Measurements from ENCODE around the gene KRTAP22-1.

Gene KRTAP22-1

GRCh38 chr21:30625449-30626165 lies 24.7 kb downstream of the KRTAP22-1 start:
- no peak for DNase-seq (ENCODE audit: low read depth in 2 of 2)

DNA sequence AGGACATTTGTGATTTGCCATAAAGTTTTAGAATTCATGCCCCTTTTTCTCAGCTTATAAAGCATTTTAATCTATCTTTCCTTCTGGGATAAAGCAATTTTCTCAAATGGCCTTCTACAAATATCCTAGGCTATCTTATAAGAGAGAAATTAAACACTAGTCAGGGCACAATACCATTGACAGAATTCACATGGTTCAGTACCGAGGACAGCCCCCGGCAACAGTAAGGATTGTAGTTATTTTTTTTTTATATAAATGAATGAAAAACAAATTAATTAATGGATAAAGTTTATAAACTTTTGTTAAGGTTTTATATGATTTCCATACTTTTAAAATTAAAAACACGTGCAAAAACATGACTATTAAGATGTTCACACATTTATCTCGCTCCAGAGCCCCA lies 27.2 kb downstream of the KRTAP22-1 start:
- no peak for DNase-seq (ENCODE audit: low read depth in 2 of 2)

DNA sequence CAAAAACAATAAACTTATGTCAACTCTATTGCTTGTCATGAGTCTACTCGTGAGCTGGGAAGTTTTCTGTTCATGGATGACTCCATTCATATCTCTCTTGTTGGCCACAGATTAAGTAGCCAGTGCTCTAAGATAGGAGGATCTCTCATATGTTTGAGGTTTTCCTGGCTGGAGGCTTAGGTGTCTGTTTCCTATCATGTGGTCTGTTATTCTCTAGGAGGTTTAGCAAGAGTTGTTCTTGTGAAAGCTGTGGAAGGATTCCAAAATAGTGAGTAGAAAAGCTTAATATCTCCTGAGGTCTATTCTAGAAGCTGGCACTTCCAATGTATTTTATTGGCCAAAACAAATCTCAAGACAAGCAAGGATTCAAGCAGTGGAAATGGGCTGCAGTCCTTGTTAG lies 28.3 kb downstream of the KRTAP22-1 start:
- no peak for DNase-seq (ENCODE audit: low read depth in 2 of 2)

DNA sequence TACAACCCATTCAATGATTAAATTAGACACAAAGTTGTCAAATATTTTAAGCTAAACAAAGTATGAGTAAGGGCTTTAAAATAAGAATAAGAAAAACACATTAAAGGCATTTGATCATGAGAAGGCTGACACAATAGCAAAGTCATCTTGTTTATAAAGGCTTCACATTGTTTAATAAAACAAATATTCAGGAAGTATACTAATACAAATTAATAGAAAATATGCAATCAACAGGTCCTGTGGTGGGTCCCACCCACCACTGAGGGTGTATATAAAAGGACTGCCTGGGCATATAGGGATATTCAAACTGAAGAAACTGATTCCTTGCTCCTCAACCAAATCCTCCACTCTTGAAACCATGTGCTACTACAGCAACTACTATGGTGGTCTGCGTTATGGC lies 34.0 kb downstream of the KRTAP22-1 start, which contains the start of gene KRTAP20-2:
Gene KRTAP20-2 (plus strand): TSS at position 301 of the 400 bp plus-strand sequence. CDS start 58 bp downstream, at position 359.
- DNase-seq (ENCODE audit: low read depth in 2 of 2) = no peak

- DNase-seq (ENCODE audit: low read depth in 2 of 2) = no peak
Measured at GRCh38 chr21:30638686-30639085, 37.8 kb downstream of the KRTAP22-1 start.

GRCh38 chr21:30642564-30642963 lies 41.7 kb downstream of the KRTAP22-1 start, which contains the start of gene KRTAP20-3:
KRTAP20-3 (plus strand) TSS chr21:30642864.
- no peak for DNase-seq (ENCODE audit: low read depth in 2 of 2)

- no peak for DNase-seq (ENCODE audit: low read depth in 2 of 2)
Measured at GRCh38 chr21:30646904-30647414, 46.1 kb downstream of the KRTAP22-1 start.

Data from stimulated activated CD4-positive, alpha-beta T cell treated with anti-CD3 and anti-CD28 coated beads, Interleukin-1b, Interleukin-23, amount 100 ng/mL, for 1 hour (primary cell).